GM12878 (cell line): Measurements from ENCODE around the gene NDUFA7.

Experiments
- BCL11A ChIP-seq: IDR thresholded peaks from 2 replicates; pipeline ENCODE4 v1.6.1; 2011; ENCODE audit warnings: low read depth, low read length
- BHLHE40 ChIP-seq, 2 experiments: fragments of 450-650 bp in 1 of 2; IDR thresholded peaks; 2 replicates each; pipeline ENCODE4 v1.6.1; 2011 to 2017; ENCODE audit warnings: low read depth in 2 of 2, borderline replicate concordance in 1 of 2, improper control_type of control experiment in 1 of 2, low read length in 1 of 2, mild to moderate bottlenecking in 1 of 2
- BRCA1 ChIP-seq: IDR thresholded peaks from 2 replicates; pipeline ENCODE4 v1.6.1; 2011; ENCODE audit warnings: low read depth, low read length, improper control_type of control experiment
- CBFB ChIP-seq: IDR thresholded peaks from 2 replicates; pipeline ENCODE4 v1.6.1; 2016; ENCODE audit warnings: antibody characterized with exemption, low read depth
- JUNB ChIP-seq: IDR thresholded peaks from 2 replicates; pipeline ENCODE4 v1.6.1; 2016; ENCODE audit warnings: antibody characterized with exemption, mild to moderate bottlenecking
- JUND ChIP-seq: IDR thresholded peaks from 2 replicates; pipeline ENCODE4 v1.6.1; 2012; ENCODE audit warnings: low read depth, mild to moderate bottlenecking, low read length, improper control_type of control experiment, moderate library complexity
- POLR2AphosphoS2 ChIP-seq: IDR thresholded peaks from 2 replicates; pipeline ENCODE4 v1.6.1; 2011; ENCODE audit warnings: low read depth, mild to moderate bottlenecking, low read length, improper control_type of control experiment, moderate library complexity
- POLR2AphosphoS5 ChIP-seq: IDR thresholded peaks from 2 replicates; pipeline ENCODE4 v1.6.1; 2011; ENCODE audit warnings: mild to moderate bottlenecking, low read length, inconsistent platforms
- SREBF1 ChIP-seq: IDR thresholded peaks from 2 replicates; pipeline ENCODE4 v1.6.1; 2012; ENCODE audit warnings: mild to moderate bottlenecking, low read length
- TARDBP ChIP-seq: IDR thresholded peaks from 2 replicates; pipeline ENCODE4 v1.6.1; 2016; ENCODE audit warnings: borderline replicate concordance
- TCF12 ChIP-seq: IDR thresholded peaks from 2 replicates; pipeline ENCODE4 v1.6.1; 2011; ENCODE audit warnings: low read depth, mild to moderate bottlenecking, low read length
- TF ChIP-seq, protein P1 (sequence below), 3 experiments: IDR thresholded peaks in 2 of 3; conservative IDR thresholded peaks in 1 of 3; 2 replicates each; pipeline ENCODE4 v1.5.1; 2011; ENCODE audit warnings: low read depth in 3 of 3, low read length in 3 of 3, mild to moderate bottlenecking in 3 of 3, control low read depth in 2 of 3, moderate library complexity in 2 of 3, inconsistent platforms in 1 of 3, mixed read lengths in 1 of 3; ENCODE audit not compliant: control insufficient read depth in 2 of 3, insufficient read depth in 1 of 3; ENCODE audit errors: extremely low read depth in 1 of 3

DNA sequence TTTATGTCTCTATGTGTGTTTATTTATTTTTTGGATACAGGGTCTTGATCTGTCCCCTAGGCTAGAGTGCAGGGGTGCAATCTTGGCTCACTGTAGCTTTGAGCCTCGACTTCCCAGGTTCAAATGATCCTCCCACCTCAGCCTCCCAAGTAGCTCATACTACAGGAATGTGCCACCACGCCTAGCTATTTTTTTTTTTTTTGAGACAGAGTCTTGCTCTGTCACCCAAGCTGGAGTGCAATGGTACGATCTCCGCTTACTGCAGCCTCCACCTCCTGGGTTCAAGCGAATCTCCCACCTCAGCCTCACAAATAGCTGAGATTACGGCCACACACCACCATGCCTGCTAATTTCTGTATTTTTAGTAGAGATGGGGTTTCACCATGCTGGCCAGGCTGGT is 37.8 kb upstream of the NDUFA7 start:
- TF ChIP-seq CBFB (no peak), TARDBP (no peak), JUND (no peak), BHLHE40 (IDR thresholded peaks at IDR 0.05; ENCODE audit: borderline replicate concordance in 1 of 2, low read depth in 2 of 2, low read length in 1 of 2) (no peak), SREBF1 (no peak), TCF12 (no peak), BCL11A (no peak), JUNB (no peak), POLR2AphosphoS5 (no peak), BRCA1 (no peak), POLR2AphosphoS2 (no peak)
- TF ChIP-seq, protein P1, sequence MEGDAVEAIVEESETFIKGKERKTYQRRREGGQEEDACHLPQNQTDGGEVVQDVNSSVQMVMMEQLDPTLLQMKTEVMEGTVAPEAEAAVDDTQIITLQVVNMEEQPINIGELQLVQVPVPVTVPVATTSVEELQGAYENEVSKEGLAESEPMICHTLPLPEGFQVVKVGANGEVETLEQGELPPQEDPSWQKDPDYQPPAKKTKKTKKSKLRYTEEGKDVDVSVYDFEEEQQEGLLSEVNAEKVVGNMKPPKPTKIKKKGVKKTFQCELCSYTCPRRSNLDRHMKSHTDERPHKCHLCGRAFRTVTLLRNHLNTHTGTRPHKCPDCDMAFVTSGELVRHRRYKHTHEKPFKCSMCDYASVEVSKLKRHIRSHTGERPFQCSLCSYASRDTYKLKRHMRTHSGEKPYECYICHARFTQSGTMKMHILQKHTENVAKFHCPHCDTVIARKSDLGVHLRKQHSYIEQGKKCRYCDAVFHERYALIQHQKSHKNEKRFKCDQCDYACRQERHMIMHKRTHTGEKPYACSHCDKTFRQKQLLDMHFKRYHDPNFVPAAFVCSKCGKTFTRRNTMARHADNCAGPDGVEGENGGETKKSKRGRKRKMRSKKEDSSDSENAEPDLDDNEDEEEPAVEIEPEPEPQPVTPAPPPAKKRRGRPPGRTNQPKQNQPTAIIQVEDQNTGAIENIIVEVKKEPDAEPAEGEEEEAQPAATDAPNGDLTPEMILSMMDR (IDR thresholded peaks at IDR 0.05 in 2 of 3, conservative IDR thresholded peaks at IDR 0.05 in 1 of 3; ENCODE audit: control insufficient read depth in 2 of 3, extremely low read depth in 1 of 3, insufficient read depth in 1 of 3, low read depth in 3 of 3, low read length in 3 of 3), result no peak
